ENCODE measurements around the gene SEMA6A. TPM values are rescaled to one million over a fixed set of nuclear protein-coding genes. Genes with fewer than 3 reads are reported as not detected.

The SEMA6A gene
- total RNA-seq, 2 experiments from 2014 or later, result not detected

- no peak for ATAC-seq
- POLR2A ChIA-PET, result no interaction called here
- no peak for TF ChIP-seq CTCF (IDR thresholded peaks at IDR 0.05)
- intact Hi-C loops (cut with micrococcal nuclease), result no loop called here
- no peak overlapping the region for H3K27ac Mint-ChIP-seq
- no peaks in the 10 kb centered on the region for H3K27me3 Mint-ChIP-seq
- H3K4me1 Mint-ChIP-seq (ENCODE audit: low read depth), result no peaks in the 10 kb centered on the region
- no peaks in the 10 kb centered on the region for H3K36me3 Mint-ChIP-seq (ENCODE audit: low read depth)
- H3K4me3 Mint-ChIP-seq, result no peak overlapping the region
- H3K9me3 Mint-ChIP-seq, result no peaks in the 10 kb centered on the region
- no peak for DNase-seq
- CTCF ChIA-PET, result no interaction called here
These were observed 56.2 kb downstream of the SEMA6A start for GRCh38 chr5:116518423-116518822.

GRCh38 chr5:116517488-116517887 lies 57.1 kb downstream of the SEMA6A start:
- H3K4me3 Mint-ChIP-seq, result no peak overlapping the region
- no peaks in the 10 kb centered on the region for H3K36me3 Mint-ChIP-seq (ENCODE audit: low read depth)
- no peak for DNase-seq
- no peak for ATAC-seq
- no peak overlapping the region for H3K27ac Mint-ChIP-seq
- TF ChIP-seq CTCF (IDR thresholded peaks at IDR 0.05), result no peak
- intact Hi-C loops (cut with micrococcal nuclease), result no loop called here
- POLR2A ChIA-PET, result no interaction called here
- H3K4me1 Mint-ChIP-seq (ENCODE audit: low read depth), result no peaks in the 10 kb centered on the region
- CTCF ChIA-PET, result no interaction called here
- no peaks in the 10 kb centered on the region for H3K27me3 Mint-ChIP-seq
- H3K9me3 Mint-ChIP-seq, result no peaks in the 10 kb centered on the region

- DNase-seq (no peak), ATAC-seq (no peak)
- no peaks in the 10 kb centered on the region for H3K36me3 Mint-ChIP-seq (ENCODE audit: low read depth)
- H3K4me1 Mint-ChIP-seq (ENCODE audit: low read depth), result no peaks in the 10 kb centered on the region
- no peaks in the 10 kb centered on the region for H3K9me3 Mint-ChIP-seq
- CTCF ChIA-PET, result no interaction called here
- intact Hi-C loops (cut with micrococcal nuclease), result no loop called here
- H3K4me3 Mint-ChIP-seq, result no peak overlapping the region
- TF ChIP-seq CTCF (IDR thresholded peaks at IDR 0.05), result no peak
- H3K27me3 Mint-ChIP-seq, result no peaks in the 10 kb centered on the region
- POLR2A ChIA-PET, result no interaction called here
- no peak overlapping the region for H3K27ac Mint-ChIP-seq
These were observed 58.6 kb downstream of the SEMA6A start for GRCh38 chr5:116516021-116516420.

GRCh38 chr5:116514421-116514970 lies 60.1 kb downstream of the SEMA6A start:
- CTCF ChIA-PET, result no interaction called here
- Mint-ChIP-seq H3K27ac (no peak overlapping the region), H3K27me3 (no peaks in the 10 kb centered on the region), H3K4me1 (ENCODE audit: low read depth) (no peaks in the 10 kb centered on the region), H3K4me3 (no peak overlapping the region), H3K36me3 (ENCODE audit: low read depth) (no peaks in the 10 kb centered on the region), H3K9me3 (no peaks in the 10 kb centered on the region)
- TF ChIP-seq CTCF (IDR thresholded peaks at IDR 0.05), result no peak
- ATAC-seq (no peak), DNase-seq (no peak)
- intact Hi-C loops (cut with micrococcal nuclease), result no loop called here
- POLR2A ChIA-PET, result no interaction called here

- Mint-ChIP-seq H3K27ac (no peak overlapping the region), H3K36me3 (ENCODE audit: low read depth) (no peaks in the 10 kb centered on the region), H3K27me3 (no peaks in the 10 kb centered on the region), H3K4me3 (no peak overlapping the region), H3K4me1 (ENCODE audit: low read depth) (no peaks in the 10 kb centered on the region), H3K9me3 (no peaks in the 10 kb centered on the region)
- POLR2A ChIA-PET, result no interaction called here
- no peak for TF ChIP-seq CTCF (IDR thresholded peaks at IDR 0.05)
- no peak for ATAC-seq
- intact Hi-C loops (cut with micrococcal nuclease), result no loop called here
- DNase-seq, result no peak
- CTCF ChIA-PET, result no interaction called here
These were observed 64.1 kb downstream of the SEMA6A start for GRCh38 chr5:116510517-116510916.
